Myometrial cell (primary cell): Measurements from ENCODE around the gene SPSB3. TPM values are rescaled to one million over a fixed set of nuclear protein-coding genes. Genes with fewer than 3 reads are reported as not detected.

Experiments used
- total RNA-seq: library from RNA; depleted of rRNA; stranded (reverse); fragments of >200 nt; gene quantifications from 2 replicates; pipeline ENCODE4 v1.2.3, GENCODE V29; 2015

SPSB3 gene
- total RNA-seq, result 26.4 and 33.7 TPM in 2 replicates

DNA sequence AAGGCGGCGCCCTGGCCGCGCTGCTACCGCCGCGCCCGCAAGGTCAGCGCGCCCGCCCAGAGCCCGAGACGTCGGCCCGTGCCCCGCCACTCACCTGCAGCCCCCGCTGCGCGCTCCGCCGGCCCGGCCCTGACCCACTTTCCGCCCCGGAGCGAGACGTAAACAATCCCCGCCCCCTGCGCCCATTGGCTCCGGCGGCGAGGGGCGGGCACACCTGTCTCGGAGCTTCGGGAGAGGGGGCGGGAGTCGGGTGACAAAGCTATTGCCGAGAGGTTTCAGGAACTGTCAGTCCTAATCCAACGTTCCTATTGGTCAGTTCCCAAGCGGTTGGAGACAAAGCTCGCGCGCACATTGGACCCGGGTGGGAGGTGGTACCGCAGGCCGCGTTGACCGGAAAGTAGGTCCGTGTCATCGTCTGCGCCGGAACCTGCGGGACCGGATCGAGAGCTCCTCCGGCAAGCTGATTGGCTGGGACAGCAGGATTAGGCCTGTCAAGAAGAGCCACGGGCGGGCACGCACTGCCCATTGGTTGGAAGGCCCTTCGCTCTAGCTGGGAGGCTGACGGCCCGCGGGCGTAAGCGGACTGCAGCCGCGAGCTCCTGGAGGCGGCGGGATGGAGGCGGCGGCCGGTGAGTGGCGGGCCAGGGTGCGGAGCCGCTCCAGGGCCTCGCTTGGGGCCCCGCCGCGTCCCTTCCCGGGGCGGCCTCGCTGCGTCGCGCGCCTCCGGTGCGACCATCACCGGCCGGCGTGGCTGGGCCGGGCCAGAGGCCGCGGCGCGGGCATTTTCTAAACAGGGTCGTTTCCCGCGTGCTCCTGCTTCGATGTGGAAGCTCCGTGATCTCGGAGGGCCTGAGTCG lies at the start of gene SPSB3, which contains the start of gene NUBP2:
Gene SPSB3, minus strand, starts transcription at position 164 of the 857 bp plus-strand sequence. CDS start 1,088 bp downstream, outside the sequence.
Gene NUBP2, plus strand, starts transcription at position 553 of the 857 bp plus-strand sequence. Its CDS starts 61 bp downstream, at position 614.

GRCh38 chr16:1826691-1827573 lies 44.6 kb upstream of the SPSB3 start, which contains the start of the genes FAHD1 and HAGH:
TSS of gene FAHD1 (plus strand) at chr16:1827206. CDS start at chr16:1827239, 33 bp downstream.
TSS of gene HAGH (minus strand) at chr16:1826825. CDS start at chr16:1826787, 38 bp downstream.

GRCh38 chr16:1793578-1794220 lies 11.3 kb upstream of the SPSB3 start, which contains the start of gene IGFALS:
TSS of gene IGFALS (minus strand) at chr16:1793705. CDS start at chr16:1793652, 53 bp downstream.

DNA sequence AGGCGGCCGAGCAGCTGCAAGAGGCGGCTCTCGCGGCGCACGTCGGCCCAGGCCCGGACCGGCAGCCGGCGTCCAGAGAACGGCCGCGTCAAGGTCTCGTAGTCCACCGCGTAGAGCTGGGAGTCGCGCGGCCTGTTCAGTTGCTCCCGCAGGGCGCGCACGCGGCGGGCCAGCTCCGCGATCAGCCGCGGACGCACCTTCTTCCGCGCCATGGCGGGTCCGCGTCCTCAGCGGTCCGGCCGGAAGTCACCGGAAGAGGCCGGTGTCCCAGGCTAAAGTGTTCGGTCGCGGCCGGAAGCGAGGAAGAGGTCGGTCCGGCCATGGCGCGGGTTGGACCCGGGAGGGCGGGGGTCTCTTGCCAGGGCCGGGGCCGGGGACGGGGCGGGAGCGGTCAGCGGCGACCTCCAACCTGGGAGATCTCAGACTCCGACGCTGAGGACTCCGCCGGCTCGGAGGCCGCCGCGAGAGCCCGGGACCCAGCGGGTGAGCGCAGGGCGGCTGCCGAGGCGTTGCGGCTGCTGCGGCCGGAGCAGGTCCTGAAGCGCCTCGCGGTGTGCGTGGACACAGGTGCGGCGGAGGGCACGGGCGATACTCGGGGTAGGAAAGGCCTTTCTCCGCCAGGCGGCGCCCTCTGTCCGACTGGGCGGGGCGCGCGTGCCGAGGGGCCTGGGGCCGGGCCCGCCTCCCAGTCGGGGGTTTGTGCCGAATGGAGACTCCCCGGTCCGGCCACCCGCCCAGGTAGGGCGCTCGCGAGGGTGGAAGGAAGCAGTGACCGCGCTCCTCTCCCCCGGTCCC lies 9.3 kb downstream of the SPSB3 start, which contains the start of gene MRPS34:
Gene MRPS34, minus strand, starts transcription at position 227 of the 795 bp plus-strand sequence. Its CDS starts 15 bp downstream, at position 212.

DNA sequence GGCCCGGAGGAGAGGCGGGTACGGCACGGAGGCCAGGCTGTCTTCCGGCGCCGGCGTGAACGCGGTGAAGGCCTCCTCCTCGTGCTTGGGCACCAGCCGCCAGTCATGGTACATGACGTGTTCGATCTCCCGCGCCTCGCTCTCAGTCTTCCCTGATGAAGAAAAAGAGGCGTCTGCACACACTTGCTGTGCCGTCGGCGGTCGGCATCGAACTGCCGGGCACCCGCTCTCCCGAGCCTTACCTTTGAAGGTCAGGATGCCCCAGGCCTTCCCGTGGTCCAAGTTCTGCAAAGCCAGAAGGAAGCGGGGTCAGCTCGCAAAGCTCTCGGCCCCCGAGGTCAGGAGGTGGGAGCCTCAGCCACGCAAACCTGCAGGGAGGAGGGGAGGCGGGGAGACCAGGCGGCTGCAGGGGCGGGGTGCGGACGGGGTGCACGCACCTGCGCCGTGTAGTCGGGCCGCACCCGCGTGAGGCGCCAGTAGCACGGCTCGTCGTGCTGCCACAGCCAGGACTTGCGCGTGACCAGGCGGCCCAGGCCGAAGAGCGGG lies 9.9 kb downstream of the SPSB3 start, which contains the start of gene EME2:
Gene EME2, plus strand, starts transcription at position 449 of the 546 bp plus-strand sequence. CDS start 418 bp downstream, outside the sequence.

GRCh38 chr16:1771188-1771863 lies 11.0 kb downstream of the SPSB3 start, which contains the start of gene NME3:
TSS of gene NME3 (minus strand) at chr16:1771543. CDS start at chr16:1771534, 9 bp downstream.

Other genes starting within 250 kb of the SPSB3 start
- 28.5 and 39.8 TPM in 2 replicates for gene TMEM204, start 248.9 kb downstream of the SPSB3 start, total RNA-seq
- gene IFT140, start 170.5 kb downstream of the SPSB3 start, total RNA-seq, result 17.5 and 22.2 TPM in 2 replicates
- gene CRAMP1, start 170.2 kb downstream of the SPSB3 start, total RNA-seq, result 2.6 and 3.5 TPM in 2 replicates
- gene JPT2, start 104.3 kb downstream of the SPSB3 start, total RNA-seq, result 53.6 and 84.4 TPM in 2 replicates
- gene MAPK8IP3, start 76.4 kb downstream of the SPSB3 start, total RNA-seq, result 12.4 and 30.1 TPM in 2 replicates
- 98.6 and 102 TPM in 2 replicates for gene NME3, start 11.0 kb downstream of the SPSB3 start, total RNA-seq
- 4.1 and 16.7 TPM in 2 replicates for gene EME2, start 9.8 kb downstream of the SPSB3 start, total RNA-seq
- gene MRPS34, start 9.4 kb downstream of the SPSB3 start, total RNA-seq, result 135 and 175 TPM in 2 replicates
- gene NUBP2, start 389 bp upstream of the SPSB3 start, total RNA-seq, result 99.7 and 144 TPM in 2 replicates
- not detected in 2 replicates for gene IGFALS, start 11.1 kb upstream of the SPSB3 start, total RNA-seq
- 42.4 and 58.0 TPM in 2 replicates for gene HAGH, start 44.3 kb upstream of the SPSB3 start, total RNA-seq
- gene FAHD1, start 44.6 kb upstream of the SPSB3 start, total RNA-seq, result 34.7 and 39.8 TPM in 2 replicates
- not detected in 2 replicates for gene MEIOB, start 89.6 kb upstream of the SPSB3 start, total RNA-seq
- not detected in 2 replicates for gene HS3ST6, start 135.8 kb upstream of the SPSB3 start, total RNA-seq
- 9.2 and 16.8 TPM in 2 replicates for gene MSRB1, start 160.6 kb upstream of the SPSB3 start, total RNA-seq
- not detected in 2 replicates for gene RPL3L, start 172.1 kb upstream of the SPSB3 start, total RNA-seq
- gene NDUFB10, start 177.0 kb upstream of the SPSB3 start, total RNA-seq, result 270 and 328 TPM in 2 replicates
- 3,471 and 3,533 TPM in 2 replicates for gene RPS2, start 182.3 kb upstream of the SPSB3 start, total RNA-seq
- gene RNF151, start 184.3 kb upstream of the SPSB3 start, total RNA-seq, result not detected in 2 replicates
- 59.4 and 66.3 TPM in 2 replicates for gene TBL3, start 189.5 kb upstream of the SPSB3 start, total RNA-seq
- gene NOXO1, start 198.9 kb upstream of the SPSB3 start, total RNA-seq, result not detected in 2 replicates
- gene GFER, start 201.6 kb upstream of the SPSB3 start, total RNA-seq, result 40.2 and 41.8 TPM in 2 replicates
- gene SYNGR3, start 207.4 kb upstream of the SPSB3 start, total RNA-seq, result 1.1 and 4.6 TPM in 2 replicates
- 41.8 and 43.2 TPM in 2 replicates for gene ZNF598, start 227.2 kb upstream of the SPSB3 start, total RNA-seq
- gene NPW, start 237.2 kb upstream of the SPSB3 start, total RNA-seq, result 1.4 and 4.3 TPM in 2 replicates
- 62.9 and 94.0 TPM in 2 replicates for gene NHERF2, start 244.3 kb upstream of the SPSB3 start, total RNA-seq